ENCODE measurements around the gene MOB3A.

Gene MOB3A

GRCh38 chr19:2079076-2079864, 16.9 kb downstream of the MOB3A start:
- no peak for DNase-seq

- no peak for DNase-seq
These were observed 18.1 kb downstream of the MOB3A start for GRCh38 chr19:2077833-2078619.

- no peak for DNase-seq
These were observed 18.7 kb downstream of the MOB3A start for GRCh38 chr19:2077398-2077797.

- no peak for DNase-seq
These were observed 19.6 kb downstream of the MOB3A start for GRCh38 chr19:2076526-2076944.

- no peak for DNase-seq
These were observed 23.2 kb downstream of the MOB3A start for GRCh38 chr19:2072757-2073551.

GRCh38 chr19:2070986-2071673, 25.0 kb downstream of the MOB3A start:
- DNase-seq, result no peak

GRCh38 chr19:2070436-2070827, 25.7 kb downstream of the MOB3A start:
- DNase-seq, result no peak

GRCh38 chr19:2064788-2065524, 31.2 kb downstream of the MOB3A start:
- DNase-seq, result no peak

- no peak for DNase-seq
These were observed 31.7 kb downstream of the MOB3A start for GRCh38 chr19:2064395-2064787.

- DNase-seq, result no peak
These were observed 32.3 kb downstream of the MOB3A start for GRCh38 chr19:2063824-2064223.

GRCh38 chr19:2062770-2063169, 33.4 kb downstream of the MOB3A start:
- no peak for DNase-seq

GRCh38 chr19:2062389-2062729, 33.8 kb downstream of the MOB3A start:
- no peak for DNase-seq

- peak; percentile 99 for DNase-seq
These were observed 34.4 kb downstream of the MOB3A start for GRCh38 chr19:2061495-2062388.

GRCh38 chr19:2060884-2061494, 35.1 kb downstream of the MOB3A start:
- peak; percentile 51 for DNase-seq

- DNase-seq, result no peak
These were observed 36.5 kb downstream of the MOB3A start for GRCh38 chr19:2059422-2060201.

- no peak for DNase-seq
These were observed 37.3 kb downstream of the MOB3A start for GRCh38 chr19:2058570-2059421.

- no peak for DNase-seq
These were observed 38.3 kb downstream of the MOB3A start for GRCh38 chr19:2057484-2058469.

GRCh38 chr19:2056837-2057192, 39.3 kb downstream of the MOB3A start:
- no peak for DNase-seq

All from activated naive CD4-positive, alpha-beta T cell treated with Interleukin-2 at 50 U/mL for 16 hours (primary cell).